Lower leg skin (tissue), 4 donors: Measurements from ENCODE around the gene FAM221B. TPM values are rescaled to one million over a fixed set of nuclear protein-coding genes. Genes with fewer than 3 reads are reported as not detected.

Source experiments
- DNase-seq, 2 donors: peaks; one replicate each; pipeline ENCODE4 v3.0.0-alpha.2; 2019; ENCODE audit warnings: low spot score in 2 of 2
- H3K4me3 ChIP-seq: fragments of 200-600 bp; sonication (generic); 2 replicates; pipeline ENCODE4 v1.5.1; 2017; ENCODE audit warnings: mild to moderate bottlenecking, low read depth; ENCODE audit not compliant: poor library complexity, severe bottlenecking
- POLR2A ChIP-seq, 2 donors: fragments of 450-650 bp; IDR thresholded peaks; one replicate each; pipeline ENCODE4 v1.6.1; 2016 to 2017; ENCODE audit warnings: antibody characterized with exemption in 2 of 2, mild to moderate bottlenecking in 1 of 2, moderate library complexity in 1 of 2
- WGBS, 2 donors: methylation state at CpG; one replicate each; pipeline ENCODE4 v1.1.5; 2018; 5-methylcytosine and 5-hydroxymethylcytosine counted together
- intact Hi-C: fragments of 100-400 bp; cut with DNase I; formaldehyde crosslinking; loops from one replicate; pipeline ENCODE4 v1.15.0; 2023; ENCODE audit warnings: low total_unique reads
- total RNA-seq, 4 donors: library from RNA; depleted of rRNA; stranded (reverse); fragments of >200 nt; gene quantifications; one replicate each; pipeline ENCODE4 v1.1.0, GENCODE V29; 2016
- TF ChIP-seq, protein P1 (sequence below), 3 donors: fragments of 450-650 bp; IDR thresholded peaks; one replicate each; pipeline ENCODE4 v1.5.1; 2016; ENCODE audit warnings: antibody characterized with exemption in 3 of 3, mild to moderate bottlenecking in 3 of 3, moderate library complexity in 2 of 3

FAM221B gene
- total RNA-seq, 4 donors from 2014 or later = not detected

DNA sequence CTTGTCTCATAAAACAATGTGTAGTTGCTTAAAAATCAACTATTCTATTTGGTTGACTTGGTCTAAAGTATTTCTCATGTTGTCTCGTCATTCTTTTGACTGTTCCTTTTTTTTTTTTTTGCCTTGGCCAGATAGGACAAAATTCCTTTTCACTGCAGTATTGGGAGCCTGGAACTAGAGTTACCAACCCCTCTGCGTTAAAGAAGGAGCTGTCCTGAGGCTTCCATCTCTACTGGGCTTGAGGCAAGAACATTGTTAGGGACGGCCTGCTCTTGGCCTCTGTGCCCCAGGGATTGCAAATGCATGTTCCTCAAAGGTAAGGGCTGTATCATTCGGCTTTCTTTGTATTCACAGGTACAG, 38.5 kb downstream of the FAM221B start:
- intact Hi-C loops = loop anchor here (5.0 kb wide), 2 partner anchors 92 to 157 kb away; no protein-coding TSS in a partner anchor
- no peak for DNase-seq
- WGBS, 2 donors = 26 to 30% methylated on average over 4 of the region's 4 CpGs
- TF ChIP-seq, protein P1, sequence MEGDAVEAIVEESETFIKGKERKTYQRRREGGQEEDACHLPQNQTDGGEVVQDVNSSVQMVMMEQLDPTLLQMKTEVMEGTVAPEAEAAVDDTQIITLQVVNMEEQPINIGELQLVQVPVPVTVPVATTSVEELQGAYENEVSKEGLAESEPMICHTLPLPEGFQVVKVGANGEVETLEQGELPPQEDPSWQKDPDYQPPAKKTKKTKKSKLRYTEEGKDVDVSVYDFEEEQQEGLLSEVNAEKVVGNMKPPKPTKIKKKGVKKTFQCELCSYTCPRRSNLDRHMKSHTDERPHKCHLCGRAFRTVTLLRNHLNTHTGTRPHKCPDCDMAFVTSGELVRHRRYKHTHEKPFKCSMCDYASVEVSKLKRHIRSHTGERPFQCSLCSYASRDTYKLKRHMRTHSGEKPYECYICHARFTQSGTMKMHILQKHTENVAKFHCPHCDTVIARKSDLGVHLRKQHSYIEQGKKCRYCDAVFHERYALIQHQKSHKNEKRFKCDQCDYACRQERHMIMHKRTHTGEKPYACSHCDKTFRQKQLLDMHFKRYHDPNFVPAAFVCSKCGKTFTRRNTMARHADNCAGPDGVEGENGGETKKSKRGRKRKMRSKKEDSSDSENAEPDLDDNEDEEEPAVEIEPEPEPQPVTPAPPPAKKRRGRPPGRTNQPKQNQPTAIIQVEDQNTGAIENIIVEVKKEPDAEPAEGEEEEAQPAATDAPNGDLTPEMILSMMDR (IDR thresholded peaks at IDR 0.05) = no peak
- no peak for TF ChIP-seq POLR2A (IDR thresholded peaks at IDR 0.05)
- H3K4me3 ChIP-seq = no peak overlapping the region

DNA sequence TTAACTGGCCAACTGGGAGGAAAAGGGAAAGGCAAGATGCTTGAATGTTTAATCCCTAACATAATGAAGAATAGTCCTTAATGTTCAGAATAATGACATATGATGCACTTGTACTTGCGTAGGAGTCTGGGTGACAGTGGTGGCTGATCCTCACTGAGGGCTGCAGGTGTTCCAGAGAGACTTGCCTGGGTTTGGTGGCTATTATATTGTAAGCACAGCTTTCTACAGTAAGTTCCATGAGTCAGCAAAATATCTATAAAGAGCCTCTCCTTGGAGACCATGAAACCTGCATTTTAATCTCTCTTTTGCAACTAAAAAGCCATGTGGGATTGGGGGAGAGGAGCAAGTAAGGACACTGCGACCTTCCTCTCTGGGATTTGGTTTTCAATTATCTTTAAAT, 39.0 kb downstream of the FAM221B start:
- intact Hi-C loops = no loop called here

DNA sequence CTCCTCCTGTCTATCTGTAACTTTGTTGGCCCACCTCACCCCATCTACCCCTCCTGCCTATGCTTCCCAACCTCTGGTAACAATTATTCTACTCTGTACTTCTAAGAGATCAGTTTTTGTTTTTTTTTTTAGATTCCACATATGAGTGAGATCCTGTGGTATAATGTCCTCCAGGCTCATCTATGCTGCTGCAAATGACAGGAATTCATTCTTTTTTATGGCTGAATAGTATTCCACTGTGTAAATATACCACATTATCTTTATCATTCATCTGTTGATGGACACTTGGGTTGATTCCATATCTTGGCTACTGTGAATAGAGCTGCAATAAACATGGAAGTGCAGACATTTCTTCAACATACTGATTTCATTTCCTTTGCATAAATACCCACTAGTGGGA, 45.1 kb downstream of the FAM221B start:
- TF ChIP-seq, protein P1 (IDR thresholded peaks at IDR 0.05) = no peak
- no peak for TF ChIP-seq POLR2A (IDR thresholded peaks at IDR 0.05)
- no peak for DNase-seq
- no peak overlapping the region for H3K4me3 ChIP-seq
- intact Hi-C loops = no loop called here

More for the DNA sequence above, 39.0 kb downstream of the FAM221B start:
- no peak overlapping the region for H3K4me3 ChIP-seq
- WGBS, 2 donors = 88 to 93% methylated on average over 2 of the region's 2 CpGs
- no peak for TF ChIP-seq POLR2A (IDR thresholded peaks at IDR 0.05)
- TF ChIP-seq, protein P1 (IDR thresholded peaks at IDR 0.05) = no peak
- no peak for DNase-seq

DNA sequence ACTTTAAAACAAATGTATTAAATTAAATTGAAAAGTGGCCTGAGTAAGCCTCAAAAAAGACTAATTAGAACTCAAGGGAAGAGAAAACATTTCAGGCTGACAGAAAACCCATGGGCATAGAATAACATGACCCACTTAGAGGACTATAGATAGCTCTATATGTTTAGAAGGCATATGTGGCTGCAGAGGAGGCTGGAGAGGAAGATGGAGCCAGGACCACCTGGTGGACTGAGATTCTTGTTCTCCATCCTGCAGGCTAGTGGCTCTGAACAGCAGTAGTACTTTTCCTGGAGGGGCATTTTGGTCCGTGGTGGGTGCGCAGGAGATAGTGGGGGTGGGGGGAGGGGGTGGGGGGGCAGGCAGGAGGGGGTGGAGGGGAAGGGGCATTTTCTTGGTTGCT, 47.5 kb downstream of the FAM221B start:
- no peak for DNase-seq
- H3K4me3 ChIP-seq = no peak overlapping the region
- intact Hi-C loops = no loop called here
- TF ChIP-seq, protein P1 (IDR thresholded peaks at IDR 0.05) = no peak
- no peak for TF ChIP-seq POLR2A (IDR thresholded peaks at IDR 0.05)
- WGBS, 2 donors = 67 to 85% methylated on average over 2 of the region's 2 CpGs

DNA sequence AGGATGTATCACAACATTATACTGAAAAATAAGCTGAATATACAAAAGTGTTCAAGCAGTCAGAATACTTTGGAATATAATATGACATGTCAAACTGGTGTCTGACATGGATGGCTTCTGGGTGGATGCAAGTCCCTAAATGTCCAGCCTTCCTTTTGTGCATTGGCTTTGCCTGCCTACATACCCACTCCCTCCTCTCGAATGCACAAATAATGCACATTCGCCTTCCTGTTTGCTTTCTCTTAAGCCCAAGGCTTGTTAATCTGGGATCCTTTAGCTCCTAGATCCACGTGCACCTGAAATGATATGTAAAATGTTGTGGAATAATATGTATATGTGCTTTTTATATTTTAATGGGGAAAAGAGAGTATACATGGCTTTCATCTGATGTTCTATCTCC, 50.0 kb downstream of the FAM221B start:
- TF ChIP-seq, protein P1 (IDR thresholded peaks at IDR 0.05) = no peak
- no peak for TF ChIP-seq POLR2A (IDR thresholded peaks at IDR 0.05)
- H3K4me3 ChIP-seq = no peak overlapping the region
- 90 to 94% methylated on average over 3 of the region's 3 CpGs for WGBS, 2 donors
- DNase-seq = no peak
- intact Hi-C loops = no loop called here

DNA sequence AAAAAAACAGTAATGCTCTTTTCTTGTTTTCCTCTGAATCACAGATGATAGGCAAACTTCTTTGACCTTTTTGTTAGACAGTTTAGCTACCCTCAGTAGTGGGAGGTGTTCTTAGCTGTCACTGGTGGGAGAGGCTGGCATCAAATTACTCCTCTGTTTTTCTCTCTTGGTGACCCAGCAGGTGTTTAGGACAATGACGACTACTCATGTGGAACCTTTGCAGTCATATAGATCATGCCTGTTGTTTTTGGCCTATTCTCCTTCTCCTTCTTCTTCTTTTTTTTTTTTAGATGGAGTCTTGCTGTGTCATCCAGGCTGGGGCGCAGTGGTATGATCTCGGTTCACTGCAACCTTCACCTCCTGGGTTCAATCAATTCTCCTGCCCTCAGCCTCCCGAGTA, 52.5 kb downstream of the FAM221B start:
- TF ChIP-seq POLR2A (IDR thresholded peaks at IDR 0.05) = no peak
- TF ChIP-seq, protein P1 (IDR thresholded peaks at IDR 0.05) = no peak
- intact Hi-C loops = no loop called here
- H3K4me3 ChIP-seq = no peak overlapping the region
- 87 to 93% methylated on average over 4 of the region's 4 CpGs for WGBS, 2 donors
- DNase-seq = no peak
